NCI-H524 (cell line): Measurements from ENCODE around the gene UBLCP1.
"Not testable (repeated sequence)": the region's sequence is repeated elsewhere in the genome, so short reads cannot be mapped to it uniquely, and the experiment has no call there.

Experiments used
- DNase-seq, 2 experiments: peaks; one replicate each; lab custom pipeline; 2025; lab: John Stamatoyannopoulos, UW

The UBLCP1 gene, protein sequence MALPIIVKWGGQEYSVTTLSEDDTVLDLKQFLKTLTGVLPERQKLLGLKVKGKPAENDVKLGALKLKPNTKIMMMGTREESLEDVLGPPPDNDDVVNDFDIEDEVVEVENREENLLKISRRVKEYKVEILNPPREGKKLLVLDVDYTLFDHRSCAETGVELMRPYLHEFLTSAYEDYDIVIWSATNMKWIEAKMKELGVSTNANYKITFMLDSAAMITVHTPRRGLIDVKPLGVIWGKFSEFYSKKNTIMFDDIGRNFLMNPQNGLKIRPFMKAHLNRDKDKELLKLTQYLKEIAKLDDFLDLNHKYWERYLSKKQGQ

DNA sequence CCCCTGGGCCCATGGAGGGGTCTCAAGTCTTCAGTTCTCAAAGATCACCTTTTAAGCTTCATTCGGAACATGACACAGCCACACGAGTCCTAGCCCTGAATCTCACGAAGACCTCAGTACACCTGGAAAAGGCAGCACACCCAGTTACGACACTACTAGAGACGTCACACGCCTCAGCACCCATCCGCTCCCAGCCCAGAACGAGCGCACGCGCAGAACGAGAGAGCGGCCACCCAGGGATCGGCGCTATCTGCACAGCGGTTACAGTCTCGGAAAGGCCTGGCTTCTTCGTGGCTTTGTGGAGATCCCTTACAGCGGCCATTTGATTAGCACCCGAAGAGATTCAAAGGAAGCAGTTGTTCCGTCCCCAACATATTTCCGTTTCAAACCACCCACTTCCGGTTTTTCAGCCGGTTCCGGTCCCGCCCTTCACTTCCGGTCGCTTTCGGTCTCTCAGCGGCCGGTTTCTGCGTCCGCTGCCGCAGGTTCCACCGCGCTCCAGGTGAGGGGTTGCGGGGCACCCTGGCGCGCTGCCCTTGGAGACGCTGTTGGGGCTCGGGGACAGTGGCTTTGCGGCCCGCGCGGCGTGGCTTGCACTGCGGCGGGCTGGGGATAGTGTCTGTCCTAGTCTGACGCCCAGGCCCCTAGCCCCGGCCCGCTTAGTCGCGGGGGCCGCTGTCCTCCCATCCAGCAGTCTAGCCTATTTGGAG is at the start of gene UBLCP1:
Gene UBLCP1, plus strand, starts transcription at position 432 of the 710 bp plus-strand sequence. CDS start 5,626 bp downstream, outside the sequence.
- peak; percentile 47 to 76 for DNase-seq

DNA sequence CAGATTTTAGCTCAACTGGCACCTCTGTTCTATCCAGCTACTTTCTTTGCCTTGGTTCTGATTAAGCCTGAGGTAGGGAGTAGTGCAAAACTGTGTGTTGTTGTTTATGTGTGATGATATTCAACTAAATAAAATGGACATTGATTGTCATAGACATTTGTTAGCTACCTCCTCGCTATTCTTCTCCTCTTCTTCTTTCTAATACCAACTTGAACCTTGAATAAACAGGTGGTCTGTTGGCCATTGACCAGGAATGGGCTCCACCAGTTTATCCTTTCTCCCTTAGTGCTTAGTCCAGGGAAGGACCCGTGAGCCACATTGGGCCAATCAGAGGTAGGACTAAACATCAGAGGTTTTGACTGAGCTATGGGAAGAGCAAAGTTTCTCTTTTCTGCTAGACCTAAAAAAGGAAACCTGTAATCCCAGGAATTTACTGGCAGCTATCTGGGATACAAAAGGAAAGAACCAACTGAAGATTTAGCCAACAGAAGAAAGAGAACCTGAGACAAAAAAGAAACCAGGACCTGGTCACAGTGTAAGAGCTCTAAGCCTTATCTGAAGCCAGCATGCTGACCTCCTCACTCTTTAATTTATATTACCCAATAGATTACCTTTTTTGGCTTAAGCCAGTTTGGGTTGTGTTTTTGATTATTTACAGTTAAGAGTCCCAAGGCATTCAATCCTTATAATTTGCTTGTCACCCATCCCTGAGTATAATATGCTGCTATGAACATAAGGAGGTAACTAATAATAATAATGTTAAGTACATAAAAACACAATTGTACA is 48.4 kb upstream of the UBLCP1 start:
- no peak for DNase-seq

- DNase-seq, result no peak
These were observed 47.2 kb upstream of the UBLCP1 start for GRCh38 chr5:159215886-159216285.

- DNase-seq, result no peak
These were observed 46.6 kb upstream of the UBLCP1 start for GRCh38 chr5:159216454-159216853.

- DNase-seq, result no peak
These were observed 45.9 kb upstream of the UBLCP1 start for GRCh38 chr5:159217236-159217635.

- DNase-seq, result no peak
These were observed 44.5 kb upstream of the UBLCP1 start for GRCh38 chr5:159218595-159219023.

- no peak for DNase-seq
These were observed 42.9 kb upstream of the UBLCP1 start for GRCh38 chr5:159220206-159220605.

- DNase-seq, result no peak
These were observed 39.6 kb upstream of the UBLCP1 start for GRCh38 chr5:159223469-159223868.

DNA sequence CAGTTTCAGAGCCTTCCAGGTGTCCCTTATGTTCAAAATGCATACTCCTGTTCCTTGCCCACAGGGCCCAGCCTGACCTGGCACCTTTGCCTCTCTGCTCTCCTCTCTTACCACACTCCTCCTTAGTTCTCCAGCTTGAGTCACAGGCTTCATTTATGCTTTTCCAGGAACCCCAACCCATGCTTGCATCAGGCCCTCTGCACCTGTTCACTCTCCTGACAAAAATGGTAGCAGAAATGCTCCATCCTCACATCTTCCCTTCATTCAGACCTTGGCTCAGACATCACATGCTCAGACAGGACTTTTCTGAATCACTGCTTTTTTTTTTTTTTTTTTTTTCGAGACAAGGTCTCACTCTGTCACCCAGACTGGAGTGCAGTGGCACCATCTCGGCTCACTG is 38.6 kb upstream of the UBLCP1 start:
- DNase-seq, result no peak

- no peak for DNase-seq
These were observed 36.6 kb upstream of the UBLCP1 start for GRCh38 chr5:159226451-159226850.

DNA sequence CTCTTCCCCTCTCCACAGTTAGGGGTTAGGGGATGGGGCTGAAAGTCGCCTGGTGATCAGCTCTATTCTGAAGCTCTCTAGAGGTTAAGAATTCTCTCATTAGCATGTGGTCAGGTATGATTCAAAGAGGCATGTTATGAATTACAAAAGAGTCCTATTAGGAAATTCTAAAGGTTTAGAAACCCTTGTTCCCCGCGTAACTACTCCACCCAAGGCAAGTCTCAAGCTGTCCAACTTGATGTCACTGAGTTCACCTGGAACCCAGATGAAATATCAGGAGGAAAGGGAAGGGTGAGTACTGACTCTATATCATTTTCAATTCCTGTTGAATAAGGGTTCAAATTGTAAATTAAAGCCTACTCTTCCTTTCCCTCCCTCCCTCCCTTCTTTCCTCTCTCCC is 35.6 kb upstream of the UBLCP1 start:
- DNase-seq, result no peak

DNA sequence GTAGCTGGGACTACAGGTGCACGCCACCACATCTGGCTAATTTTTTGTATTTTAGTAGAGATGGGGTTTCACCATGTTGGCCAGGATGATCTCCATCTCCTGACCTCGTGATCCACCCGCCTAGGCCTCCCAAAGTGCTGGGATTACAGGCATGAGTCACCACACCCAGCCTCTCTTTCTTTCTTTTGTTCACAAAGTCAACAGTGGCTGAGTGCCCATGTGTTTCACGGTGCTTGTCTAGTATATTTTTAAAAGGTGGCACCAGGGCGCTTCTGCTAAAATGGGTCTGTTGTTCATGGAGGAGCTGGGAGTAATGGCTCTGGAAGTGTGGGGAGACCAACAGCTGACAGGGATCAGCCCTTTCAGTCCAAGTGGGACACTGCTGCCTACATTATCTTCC is 35.0 kb upstream of the UBLCP1 start:
- DNase-seq, result not testable (repeated sequence)

DNA sequence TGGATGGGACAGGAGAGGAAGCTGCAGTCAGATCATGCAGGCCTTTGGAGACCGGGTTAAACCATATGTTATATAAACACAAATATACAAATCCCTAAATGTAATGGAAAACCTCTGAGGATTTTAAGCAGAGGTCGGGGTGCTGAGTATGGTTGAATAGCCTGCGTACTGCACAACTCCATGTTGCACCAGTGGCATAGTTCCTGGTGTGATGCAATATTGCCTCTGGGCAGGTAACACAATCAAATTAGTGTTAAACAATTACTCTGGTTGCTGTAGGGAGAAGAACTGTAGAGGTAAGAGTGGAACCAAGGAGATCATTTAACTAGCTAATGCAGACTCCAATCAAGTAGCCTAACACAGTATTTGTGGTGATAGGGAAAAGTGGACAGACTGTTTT is 32.4 kb upstream of the UBLCP1 start:
- no peak for DNase-seq

DNA sequence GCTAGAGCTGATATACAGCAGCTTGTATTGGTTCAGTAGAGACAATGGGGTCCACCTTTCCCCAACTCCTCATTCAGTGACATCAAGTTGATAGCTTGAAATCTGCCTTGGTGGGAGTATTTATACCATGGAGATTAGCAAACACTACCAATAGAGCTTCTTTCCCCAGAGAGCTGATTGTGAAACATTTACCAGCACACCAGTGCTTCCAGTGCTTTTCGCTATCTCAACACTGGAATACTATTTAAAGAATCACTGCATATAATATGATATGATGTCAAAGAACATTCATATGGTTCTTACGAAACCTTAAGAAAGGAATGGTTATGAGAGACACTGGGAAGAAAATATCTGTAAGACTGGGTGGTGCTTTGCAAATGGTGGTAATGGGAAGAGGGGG is 31.9 kb upstream of the UBLCP1 start:
- DNase-seq, result no peak

DNA sequence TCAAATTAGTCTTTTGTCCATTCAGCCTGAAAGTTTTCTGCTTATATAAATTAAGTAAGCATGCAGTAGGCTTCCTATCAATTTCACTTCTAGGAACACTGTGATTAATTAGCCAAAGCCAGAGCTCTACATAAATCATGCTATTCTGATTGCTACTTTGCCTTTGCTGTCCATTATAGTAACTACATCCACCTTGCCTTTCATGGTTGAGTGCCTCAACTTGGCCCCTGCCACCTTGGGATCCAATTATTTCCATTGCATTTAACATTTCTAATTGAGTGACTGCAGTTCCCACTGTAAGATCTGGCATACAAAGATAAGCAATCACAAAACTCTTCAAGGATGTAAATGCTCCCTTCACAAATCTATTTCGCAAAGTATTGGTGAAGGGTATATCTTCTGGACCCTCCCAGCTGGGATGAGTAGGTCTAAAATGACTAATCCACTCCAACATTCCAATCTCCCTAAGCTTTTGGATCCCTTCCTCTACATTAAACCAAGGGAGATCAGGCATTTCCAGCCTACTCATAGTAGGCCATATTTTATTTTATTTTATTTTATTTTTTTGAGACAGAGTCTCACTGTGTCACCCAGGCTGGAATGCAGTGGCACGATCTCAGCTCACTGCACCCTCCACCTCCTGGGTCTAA is 27.1 kb upstream of the UBLCP1 start:
- not testable (repeated sequence) for DNase-seq

GRCh38 chr5:159240301-159240870 is 22.7 kb upstream of the UBLCP1 start:
- DNase-seq, result no peak

- no peak for DNase-seq
These were observed 21.0 kb upstream of the UBLCP1 start for GRCh38 chr5:159241946-159242552.

GRCh38 chr5:159242656-159243055 is 20.4 kb upstream of the UBLCP1 start:
- DNase-seq, result no peak

DNA sequence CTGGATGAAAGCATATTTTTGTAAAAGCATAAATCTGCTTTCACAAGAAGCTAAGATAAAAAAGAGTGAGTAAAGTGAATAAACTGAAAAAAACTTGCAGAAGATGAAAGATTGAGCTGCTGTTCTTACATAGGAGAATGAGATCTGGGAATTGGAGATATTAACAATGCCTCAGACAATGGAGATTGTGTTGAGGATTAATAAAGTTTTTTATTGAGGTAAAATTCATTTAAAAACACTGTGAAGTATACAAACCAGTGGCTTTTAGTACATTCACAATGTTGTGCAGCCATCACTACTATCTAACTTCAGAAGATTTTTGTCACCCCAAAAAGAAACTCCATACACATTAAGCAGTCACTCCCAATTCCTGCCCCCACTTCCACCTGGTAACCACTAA is 19.7 kb upstream of the UBLCP1 start:
- DNase-seq, result no peak

DNA sequence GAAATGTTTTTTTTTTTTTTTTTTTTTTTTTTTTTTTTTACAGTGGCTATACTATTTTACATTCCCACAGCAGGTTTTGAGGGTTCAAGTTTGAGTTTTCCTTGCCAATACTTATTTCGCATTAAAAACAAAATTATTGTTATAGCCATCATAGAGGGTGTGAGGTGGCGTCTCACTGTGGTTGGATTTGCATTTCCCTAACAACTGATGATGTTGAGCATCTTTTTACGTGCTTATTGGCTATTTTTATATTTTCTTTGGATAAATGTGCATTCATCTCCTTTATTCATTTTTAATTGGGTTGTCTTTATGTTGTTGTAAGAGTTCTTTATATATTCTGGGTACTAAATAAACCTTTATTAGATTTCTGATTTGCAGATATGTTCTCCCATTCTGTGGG is 18.9 kb upstream of the UBLCP1 start:
- no peak for DNase-seq

DNA sequence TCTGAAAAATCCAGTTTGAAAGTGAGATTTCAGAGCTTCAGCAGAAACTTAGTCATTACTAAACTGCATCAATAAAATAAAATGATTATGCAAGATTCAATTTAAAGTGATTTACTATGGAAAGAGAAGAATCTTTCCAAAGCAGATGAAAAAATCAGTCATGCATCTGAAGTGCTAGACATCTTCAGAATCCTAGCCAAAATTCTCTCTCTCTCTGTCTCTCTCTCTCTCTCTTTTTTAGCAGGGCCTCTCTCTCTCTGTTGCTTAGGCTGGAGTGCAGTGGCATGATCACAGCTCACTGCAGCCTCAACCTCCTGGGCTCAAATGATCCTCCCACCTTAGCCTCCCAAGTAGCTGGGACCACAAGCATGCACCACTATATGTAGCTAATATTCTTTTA is 18.2 kb upstream of the UBLCP1 start:
- DNase-seq, result no peak
